Ascending aorta (tissue), 2 donors: ENCODE results near the gene NUP107. TPM values are rescaled to one million over a fixed set of nuclear protein-coding genes. Genes with fewer than 3 reads are reported as not detected.

Experiments
- DNase-seq, 2 donors: peaks; one replicate each; pipeline ENCODE4 v3.0.0-alpha.2; 2019; ENCODE audit warnings: low spot score in 2 of 2
- H3K27ac ChIP-seq, 2 donors: fragments of 200-600 bp; sonication (generic); one replicate each; pipeline ENCODE4 v1.5.1; 2016 to 2017; ENCODE audit warnings: mild to moderate bottlenecking in 1 of 2
- H3K27me3 ChIP-seq: fragments of 200-600 bp; sonication (generic); one replicate; pipeline ENCODE4 v1.5.1; 2017
- H3K36me3 ChIP-seq, 2 donors: fragments of 200-600 bp; sonication (generic); one replicate each; pipeline ENCODE4 v1.5.1; 2016
- H3K4me1 ChIP-seq, 2 donors: fragments of 200-600 bp; sonication (generic); one replicate each; pipeline ENCODE4 v1.5.1; 2016 to 2017; ENCODE audit warnings: mild to moderate bottlenecking in 1 of 2
- H3K4me3 ChIP-seq, 2 donors: fragments of 200-600 bp; sonication (generic); one replicate each; pipeline ENCODE4 v1.5.1; 2016 to 2017; ENCODE audit warnings: mild to moderate bottlenecking in 1 of 2
- H3K9me3 ChIP-seq, 2 donors: fragments of 200-600 bp; sonication (generic); one replicate each; pipeline ENCODE4 v1.5.1; 2016
- intact Hi-C: fragments of 100-400 bp; cut with DNase I; formaldehyde crosslinking; loops from one replicate; pipeline ENCODE4 v1.15.1; 2023
- total RNA-seq: library from RNA; depleted of rRNA; stranded (reverse); fragments of >200 nt; gene quantifications from one replicate; pipeline ENCODE4 v1.1.0, GENCODE V29; 2016
- TF ChIP-seq, protein P1 (sequence below), 3 experiments: fragments of 200-600 bp in 2 of 3; fragments of 450-650 bp in 1 of 3; sonication (generic) in 2 of 3; IDR thresholded peaks; one replicate each; pipeline ENCODE4 v1.5.1; 2016 to 2019; ENCODE audit warnings: antibody characterized with exemption in 3 of 3, mild to moderate bottlenecking in 1 of 3, moderate library complexity in 1 of 3

NUP107 gene
- total RNA-seq, 1 donor from 2014 or later, result 4.7 TPM

DNA sequence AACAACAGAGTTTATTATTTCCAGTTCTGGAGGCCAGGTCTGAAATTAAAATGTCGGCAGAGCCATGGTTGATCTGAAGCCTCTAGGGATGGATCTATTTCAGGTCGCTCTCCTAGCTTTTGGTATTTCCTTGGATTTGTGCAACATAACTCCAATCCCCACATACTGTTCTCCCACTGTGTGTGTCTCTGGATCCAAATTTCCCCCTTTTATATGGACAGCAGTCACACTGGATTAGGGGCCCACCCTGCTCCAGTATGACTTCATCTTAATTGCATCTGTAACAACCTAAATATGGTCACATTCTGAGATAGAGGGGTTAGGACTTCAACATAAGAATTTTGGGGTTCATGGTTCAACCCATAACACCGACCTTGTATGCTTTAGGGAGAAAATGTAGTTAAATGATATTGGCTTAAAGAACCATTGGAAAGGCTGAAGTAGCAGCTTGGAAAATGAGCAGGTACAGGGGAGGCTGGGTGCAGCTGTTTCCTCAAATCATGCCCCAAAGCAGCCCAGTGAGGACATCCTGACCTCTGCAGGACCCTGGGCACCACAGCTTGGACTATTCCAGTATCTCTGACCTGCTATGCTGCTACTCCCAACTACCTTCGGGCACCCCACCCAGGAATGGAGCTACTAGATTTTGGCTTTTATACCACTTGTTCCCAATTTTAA is 107.3 kb downstream of the NUP107 start:
- no peak for DNase-seq
- Histone ChIP-seq H3K27me3 (no peaks in the 10 kb centered on the region), H3K4me1 (no peaks in the 10 kb centered on the region), H3K4me3 (no peak overlapping the region), H3K27ac (no peak overlapping the region), H3K9me3 (no peaks in the 10 kb centered on the region), H3K36me3 (no peaks in the 10 kb centered on the region)
- intact Hi-C loops, result no loop called here
- TF ChIP-seq, protein P1, sequence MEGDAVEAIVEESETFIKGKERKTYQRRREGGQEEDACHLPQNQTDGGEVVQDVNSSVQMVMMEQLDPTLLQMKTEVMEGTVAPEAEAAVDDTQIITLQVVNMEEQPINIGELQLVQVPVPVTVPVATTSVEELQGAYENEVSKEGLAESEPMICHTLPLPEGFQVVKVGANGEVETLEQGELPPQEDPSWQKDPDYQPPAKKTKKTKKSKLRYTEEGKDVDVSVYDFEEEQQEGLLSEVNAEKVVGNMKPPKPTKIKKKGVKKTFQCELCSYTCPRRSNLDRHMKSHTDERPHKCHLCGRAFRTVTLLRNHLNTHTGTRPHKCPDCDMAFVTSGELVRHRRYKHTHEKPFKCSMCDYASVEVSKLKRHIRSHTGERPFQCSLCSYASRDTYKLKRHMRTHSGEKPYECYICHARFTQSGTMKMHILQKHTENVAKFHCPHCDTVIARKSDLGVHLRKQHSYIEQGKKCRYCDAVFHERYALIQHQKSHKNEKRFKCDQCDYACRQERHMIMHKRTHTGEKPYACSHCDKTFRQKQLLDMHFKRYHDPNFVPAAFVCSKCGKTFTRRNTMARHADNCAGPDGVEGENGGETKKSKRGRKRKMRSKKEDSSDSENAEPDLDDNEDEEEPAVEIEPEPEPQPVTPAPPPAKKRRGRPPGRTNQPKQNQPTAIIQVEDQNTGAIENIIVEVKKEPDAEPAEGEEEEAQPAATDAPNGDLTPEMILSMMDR (IDR thresholded peaks at IDR 0.05), result no peak

DNA sequence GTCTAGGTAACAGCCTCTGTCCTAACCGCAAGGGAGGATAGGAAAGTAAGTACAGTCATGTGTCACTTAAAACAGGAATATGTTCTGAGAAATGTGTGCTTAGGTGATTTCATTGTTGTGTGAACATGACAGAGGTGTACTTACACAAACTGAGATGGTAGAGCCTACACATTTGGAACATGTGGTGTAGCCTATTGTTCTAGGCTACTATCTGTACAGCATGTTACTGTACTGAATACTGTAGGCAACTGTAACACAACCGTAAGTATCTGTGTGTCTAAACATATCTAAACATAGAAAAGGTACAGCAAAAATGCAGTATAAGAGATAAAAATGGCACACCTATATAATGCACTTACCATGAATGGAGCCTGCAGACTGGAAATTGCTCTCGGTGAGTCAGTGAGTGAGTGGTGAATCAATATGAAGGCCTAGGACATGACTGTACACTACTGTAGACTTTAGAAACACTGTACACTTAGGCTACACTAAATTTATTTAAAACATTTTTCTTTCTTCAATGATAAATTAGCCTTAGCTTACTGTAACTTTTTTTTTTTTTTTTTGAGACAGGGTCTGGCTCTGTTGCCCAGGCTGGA is 108.0 kb downstream of the NUP107 start:
- H3K27ac ChIP-seq, result no peak overlapping the region
- TF ChIP-seq, protein P1 (IDR thresholded peaks at IDR 0.05), result no peak
- no peak for DNase-seq
- intact Hi-C loops, result no loop called here
- H3K27me3 ChIP-seq, result no peaks in the 10 kb centered on the region
- H3K9me3 ChIP-seq, result no peaks in the 10 kb centered on the region
- no peak overlapping the region for H3K4me3 ChIP-seq
- H3K4me1 ChIP-seq, result no peaks in the 10 kb centered on the region
- no peaks in the 10 kb centered on the region for H3K36me3 ChIP-seq

Other genes starting within 250 kb of the NUP107 start
- gene RAP1B, start 76.1 kb upstream of the NUP107 start, total RNA-seq, result 140 TPM
- 2.0 TPM for gene SLC35E3, start 59.2 kb downstream of the NUP107 start, total RNA-seq
- 24.2 TPM for gene MDM2, start 121.2 kb downstream of the NUP107 start, total RNA-seq
- gene CPM, start 246.2 kb downstream of the NUP107 start, total RNA-seq, result 48.1 TPM